ENCODE data around the gene SMIM28.

- TF ChIP-seq, protein P1, sequence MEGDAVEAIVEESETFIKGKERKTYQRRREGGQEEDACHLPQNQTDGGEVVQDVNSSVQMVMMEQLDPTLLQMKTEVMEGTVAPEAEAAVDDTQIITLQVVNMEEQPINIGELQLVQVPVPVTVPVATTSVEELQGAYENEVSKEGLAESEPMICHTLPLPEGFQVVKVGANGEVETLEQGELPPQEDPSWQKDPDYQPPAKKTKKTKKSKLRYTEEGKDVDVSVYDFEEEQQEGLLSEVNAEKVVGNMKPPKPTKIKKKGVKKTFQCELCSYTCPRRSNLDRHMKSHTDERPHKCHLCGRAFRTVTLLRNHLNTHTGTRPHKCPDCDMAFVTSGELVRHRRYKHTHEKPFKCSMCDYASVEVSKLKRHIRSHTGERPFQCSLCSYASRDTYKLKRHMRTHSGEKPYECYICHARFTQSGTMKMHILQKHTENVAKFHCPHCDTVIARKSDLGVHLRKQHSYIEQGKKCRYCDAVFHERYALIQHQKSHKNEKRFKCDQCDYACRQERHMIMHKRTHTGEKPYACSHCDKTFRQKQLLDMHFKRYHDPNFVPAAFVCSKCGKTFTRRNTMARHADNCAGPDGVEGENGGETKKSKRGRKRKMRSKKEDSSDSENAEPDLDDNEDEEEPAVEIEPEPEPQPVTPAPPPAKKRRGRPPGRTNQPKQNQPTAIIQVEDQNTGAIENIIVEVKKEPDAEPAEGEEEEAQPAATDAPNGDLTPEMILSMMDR (IDR thresholded peaks at IDR 0.05) = no peak
- no peak for TF ChIP-seq EP300 (IDR thresholded peaks at IDR 0.05)
Observed at GRCh38 chr6:138419766-138420165, 42.1 kb downstream of the SMIM28 start.
